Heart left ventricle (tissue), 13 donors: ENCODE measurements around the gene NSG1.

Experiments used
- POLR2A ChIP-seq, 2 donors: fragments of 450-650 bp; IDR thresholded peaks; one replicate each; pipeline ENCODE4 v1.6.1; 2017; ENCODE audit warnings: antibody characterized with exemption in 2 of 2, mild to moderate bottlenecking in 2 of 2, moderate library complexity in 2 of 2
- TF ChIP-seq, protein P1 (sequence below), 12 donors: fragments of 200-600 bp; sonication (generic) in 4 of 12; IDR thresholded peaks; one replicate each; pipeline versions ENCODE4 v1.5.0 to v1.8.0; 2018 to 2022; ENCODE audit warnings: antibody characterized with exemption in 12 of 12, mild to moderate bottlenecking in 5 of 12
- donor health status: ischemic (EF 13 %, LVEDD 7.1; RV severe dilation, severe dysfunction).
- donor health status: DM: no; HTN: yes; CAD: no.
- donor health status: DM: no; HTN: no; CAD: no.
- donor health status: ischemic (EF 25% LVEDD 6.9; RV normal size, moderate dysfunction).
- donor health status: ischemic (EF 25% LVEDD 5.7; RV mildly dilated, moderate dysfunction).
- donor health status: ischemic (EF 35%, LVEDD 5.7; RV mildly dilated, moderate dysfunction).
- donor health status: nonischemic (EF 11% LVEDD 7.7; RV severe dilation, severe dysfunction).
- donor health status: DM: yes; HTN: yes; CAD: no.
- donor health status: PGD.
- donor health status: ischemic (EF 29% LVEDD 5.4; RV normal size, mild dysfunction).
- donor health status: nonischemic (EF 23%, LVEDD 6.1; RV moderate dilation, normal function).

GRCh38 chr4:4338210-4339001, 48.5 kb upstream of the NSG1 start:
- TF ChIP-seq, protein P1, sequence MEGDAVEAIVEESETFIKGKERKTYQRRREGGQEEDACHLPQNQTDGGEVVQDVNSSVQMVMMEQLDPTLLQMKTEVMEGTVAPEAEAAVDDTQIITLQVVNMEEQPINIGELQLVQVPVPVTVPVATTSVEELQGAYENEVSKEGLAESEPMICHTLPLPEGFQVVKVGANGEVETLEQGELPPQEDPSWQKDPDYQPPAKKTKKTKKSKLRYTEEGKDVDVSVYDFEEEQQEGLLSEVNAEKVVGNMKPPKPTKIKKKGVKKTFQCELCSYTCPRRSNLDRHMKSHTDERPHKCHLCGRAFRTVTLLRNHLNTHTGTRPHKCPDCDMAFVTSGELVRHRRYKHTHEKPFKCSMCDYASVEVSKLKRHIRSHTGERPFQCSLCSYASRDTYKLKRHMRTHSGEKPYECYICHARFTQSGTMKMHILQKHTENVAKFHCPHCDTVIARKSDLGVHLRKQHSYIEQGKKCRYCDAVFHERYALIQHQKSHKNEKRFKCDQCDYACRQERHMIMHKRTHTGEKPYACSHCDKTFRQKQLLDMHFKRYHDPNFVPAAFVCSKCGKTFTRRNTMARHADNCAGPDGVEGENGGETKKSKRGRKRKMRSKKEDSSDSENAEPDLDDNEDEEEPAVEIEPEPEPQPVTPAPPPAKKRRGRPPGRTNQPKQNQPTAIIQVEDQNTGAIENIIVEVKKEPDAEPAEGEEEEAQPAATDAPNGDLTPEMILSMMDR (IDR thresholded peaks at IDR 0.05): no peak
- TF ChIP-seq POLR2A (IDR thresholded peaks at IDR 0.05): no peak
